CD4-positive, alpha-beta T cell treated with Interleukin-1 beta for 1 hour (primary cell): Measurements from ENCODE around the gene TMEM161B.
"Not testable (repeated sequence)": the region's sequence is repeated elsewhere in the genome, so short reads cannot be mapped to it uniquely, and the experiment has no call there.

Source experiments
- DNase-seq, 2 donors: peaks; one replicate each; pipeline ENCODE4 v3.0.0-alpha.2; 2020 to 2022

TMEM161B gene

GRCh38 chr5:88248743-88249540, 19.7 kb downstream of the TMEM161B start:
- no peak for DNase-seq

GRCh38 chr5:88248094-88248493, 20.6 kb downstream of the TMEM161B start:
- DNase-seq = no peak

- DNase-seq = no peak
These were observed 22.8 kb downstream of the TMEM161B start for GRCh38 chr5:88245893-88246244.

GRCh38 chr5:88245241-88245892, 23.3 kb downstream of the TMEM161B start:
- DNase-seq = no peak

GRCh38 chr5:88244686-88245085, 24.0 kb downstream of the TMEM161B start:
- no peak for DNase-seq

- DNase-seq = not testable (repeated sequence)
These were observed 25.2 kb downstream of the TMEM161B start for GRCh38 chr5:88243493-88243892.

- DNase-seq = no peak
These were observed 29.9 kb downstream of the TMEM161B start for GRCh38 chr5:88238732-88239131.

- DNase-seq = no peak
These were observed 31.6 kb downstream of the TMEM161B start for GRCh38 chr5:88236866-88237642.

GRCh38 chr5:88235828-88236227, 32.8 kb downstream of the TMEM161B start:
- no peak for DNase-seq

GRCh38 chr5:88235346-88235745, 33.3 kb downstream of the TMEM161B start:
- DNase-seq = no peak

- DNase-seq = no peak
These were observed 38.0 kb downstream of the TMEM161B start for GRCh38 chr5:88230546-88231066.

- DNase-seq = no peak
These were observed 41.7 kb downstream of the TMEM161B start for GRCh38 chr5:88226881-88227450.

- no peak for DNase-seq
These were observed 54.0 kb downstream of the TMEM161B start for GRCh38 chr5:88214655-88215054.

GRCh38 chr5:88207575-88207974, 61.1 kb downstream of the TMEM161B start:
- DNase-seq = no peak

- DNase-seq = peak; percentile 41 to 62
These were observed 64.5 kb downstream of the TMEM161B start for GRCh38 chr5:88203981-88204750.

- DNase-seq = no peak
These were observed 73.0 kb downstream of the TMEM161B start for GRCh38 chr5:88195636-88196035.

GRCh38 chr5:88193896-88194295, 74.7 kb downstream of the TMEM161B start:
- DNase-seq = no peak

- DNase-seq = no peak
These were observed 78.4 kb downstream of the TMEM161B start for GRCh38 chr5:88190106-88190834.

GRCh38 chr5:88189484-88189883, 79.2 kb downstream of the TMEM161B start:
- DNase-seq = not testable (repeated sequence)

GRCh38 chr5:88188458-88189132, 80.0 kb downstream of the TMEM161B start:
- no peak for DNase-seq

GRCh38 chr5:88183255-88183654, 85.4 kb downstream of the TMEM161B start:
- DNase-seq = no peak
